Measurements from ENCODE around the gene EPS15.

- TF ChIP-seq POLR2AphosphoS5 (IDR thresholded peaks at IDR 0.05; ENCODE audit: low read depth, low read length) (no peak), RCOR1 (IDR thresholded peaks at IDR 0.05; ENCODE audit: low read length) (no peak), CTCF (IDR thresholded peaks at IDR 0.05) (no peak), EZH2phosphoT487 (IDR thresholded peaks at IDR 0.05; ENCODE audit: borderline replicate concordance, low read depth) (no peak), TEAD4 (IDR thresholded peaks at IDR 0.05; ENCODE audit: borderline replicate concordance, insufficient read depth) (no peak), RFX5 (IDR thresholded peaks at IDR 0.05; ENCODE audit: low read length) (no peak), CHD2 (IDR thresholded peaks at IDR 0.05; ENCODE audit: low read length, partially characterized antibody) (no peak), REST (IDR thresholded peaks at IDR 0.05; ENCODE audit: low read depth, low read length) (no peak), ELF1 (IDR thresholded peaks at IDR 0.05) (no peak), RAD21 (IDR thresholded peaks at IDR 0.05; ENCODE audit: low read length) (no peak), TCF12 (IDR thresholded peaks at IDR 0.05) (no peak)
- TF ChIP-seq, protein P1, sequence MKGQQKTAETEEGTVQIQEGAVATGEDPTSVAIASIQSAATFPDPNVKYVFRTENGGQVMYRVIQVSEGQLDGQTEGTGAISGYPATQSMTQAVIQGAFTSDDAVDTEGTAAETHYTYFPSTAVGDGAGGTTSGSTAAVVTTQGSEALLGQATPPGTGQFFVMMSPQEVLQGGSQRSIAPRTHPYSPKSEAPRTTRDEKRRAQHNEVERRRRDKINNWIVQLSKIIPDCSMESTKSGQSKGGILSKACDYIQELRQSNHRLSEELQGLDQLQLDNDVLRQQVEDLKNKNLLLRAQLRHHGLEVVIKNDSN (IDR thresholded peaks at IDR 0.05; ENCODE audit: borderline replicate concordance, low read depth): no peak
- TF ChIP-seq, protein P2, sequence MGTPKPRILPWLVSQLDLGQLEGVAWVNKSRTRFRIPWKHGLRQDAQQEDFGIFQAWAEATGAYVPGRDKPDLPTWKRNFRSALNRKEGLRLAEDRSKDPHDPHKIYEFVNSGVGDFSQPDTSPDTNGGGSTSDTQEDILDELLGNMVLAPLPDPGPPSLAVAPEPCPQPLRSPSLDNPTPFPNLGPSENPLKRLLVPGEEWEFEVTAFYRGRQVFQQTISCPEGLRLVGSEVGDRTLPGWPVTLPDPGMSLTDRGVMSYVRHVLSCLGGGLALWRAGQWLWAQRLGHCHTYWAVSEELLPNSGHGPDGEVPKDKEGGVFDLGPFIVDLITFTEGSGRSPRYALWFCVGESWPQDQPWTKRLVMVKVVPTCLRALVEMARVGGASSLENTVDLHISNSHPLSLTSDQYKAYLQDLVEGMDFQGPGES (IDR thresholded peaks at IDR 0.05; ENCODE audit: low read depth, low read length): no peak
- TF ChIP-seq, protein P3, sequence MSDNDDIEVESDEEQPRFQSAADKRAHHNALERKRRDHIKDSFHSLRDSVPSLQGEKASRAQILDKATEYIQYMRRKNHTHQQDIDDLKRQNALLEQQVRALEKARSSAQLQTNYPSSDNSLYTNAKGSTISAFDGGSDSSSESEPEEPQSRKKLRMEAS (IDR thresholded peaks at IDR 0.05; ENCODE audit: low read depth): no peak
These were observed 4.3 kb downstream of the EPS15 start for GRCh38 chr1:51514733-51515132.

All from SK-N-SH (cell line).